CD1c-positive myeloid dendritic cell (primary cell): Measurements from ENCODE around the gene HNF1B.

Source experiments
- DNase-seq: peaks from one replicate; pipeline ENCODE4 v3.0.0-alpha.2; 2016; ENCODE audit errors: extremely low spot score

The HNF1B gene

DNA sequence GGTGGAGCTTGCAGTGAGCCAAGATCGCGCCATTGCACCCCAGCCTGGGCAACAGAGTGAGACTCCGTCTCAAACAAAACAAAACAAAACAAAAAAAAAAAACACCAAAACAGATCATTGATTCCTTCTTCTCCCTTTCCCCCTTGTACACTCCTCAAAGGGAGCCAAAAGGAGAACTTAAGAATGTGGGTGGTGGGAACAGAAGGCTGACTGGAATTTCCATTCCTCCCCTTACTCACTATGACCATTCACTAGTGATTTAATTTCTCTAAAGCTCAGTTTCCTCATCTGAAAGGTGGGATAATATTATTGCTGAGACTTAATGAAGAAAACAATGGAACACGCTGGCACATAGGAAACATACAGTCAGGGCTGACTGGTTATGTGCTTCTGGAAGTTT is 17.1 kb upstream of the HNF1B start:
- peak; percentile 35 for DNase-seq

GRCh38 chr17:37761059-37761458 is 16.2 kb upstream of the HNF1B start:
- peak; percentile 66 for DNase-seq

GRCh38 chr17:37759014-37759637 is 14.3 kb upstream of the HNF1B start:
- DNase-seq, result no peak

GRCh38 chr17:37756051-37756450 is 11.2 kb upstream of the HNF1B start:
- peak; percentile 60 for DNase-seq

DNA sequence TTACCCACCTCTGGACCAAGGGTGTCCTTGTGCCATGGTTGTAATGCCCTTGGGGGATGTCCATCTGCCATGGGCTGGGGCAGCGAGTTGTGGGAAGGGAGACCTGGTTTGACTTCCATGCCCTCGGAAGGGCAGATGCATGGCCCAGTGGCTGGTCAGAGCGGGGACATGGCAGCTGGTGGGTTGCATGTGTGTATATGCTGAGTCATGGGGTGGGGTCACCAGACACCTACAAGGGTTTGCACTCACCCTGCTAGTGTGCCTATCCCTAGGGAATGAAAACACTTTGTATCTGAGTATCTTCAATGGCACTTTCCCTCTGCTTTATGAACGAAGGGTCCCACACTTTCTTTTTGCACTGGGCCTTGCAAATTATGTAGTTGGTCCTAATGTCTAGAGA is 10.6 kb upstream of the HNF1B start:
- no peak for DNase-seq

GRCh38 chr17:37754363-37754762 is 9.5 kb upstream of the HNF1B start:
- no peak for DNase-seq

GRCh38 chr17:37752482-37752881 is 7.6 kb upstream of the HNF1B start:
- DNase-seq, result no peak

GRCh38 chr17:37750768-37751475 is 6.1 kb upstream of the HNF1B start:
- no peak for DNase-seq

DNA sequence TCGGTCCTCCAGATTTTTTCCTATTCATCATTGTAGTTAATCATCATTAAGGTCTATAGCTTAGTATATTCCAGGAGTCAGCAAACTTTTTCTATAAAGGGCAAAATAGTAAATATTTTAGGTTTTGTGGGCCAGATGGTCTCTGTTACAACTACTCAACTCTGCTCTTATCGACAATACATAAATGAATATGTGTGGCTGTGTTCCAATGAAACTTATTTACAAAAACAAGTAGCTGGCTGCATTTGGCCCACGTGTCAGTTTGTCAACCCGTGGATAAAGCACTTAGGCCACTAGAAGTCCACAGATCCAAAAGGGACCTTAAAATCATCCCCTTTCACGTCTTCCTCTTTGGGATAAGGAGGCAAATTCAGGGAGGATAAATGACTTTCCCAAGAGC is 5.4 kb upstream of the HNF1B start:
- no peak for DNase-seq

- no peak for DNase-seq
Observed at GRCh38 chr17:37747222-37747621, 2.4 kb upstream of the HNF1B start.

- DNase-seq, result no peak
Observed at GRCh38 chr17:37746617-37747016, 1.8 kb upstream of the HNF1B start.

DNA sequence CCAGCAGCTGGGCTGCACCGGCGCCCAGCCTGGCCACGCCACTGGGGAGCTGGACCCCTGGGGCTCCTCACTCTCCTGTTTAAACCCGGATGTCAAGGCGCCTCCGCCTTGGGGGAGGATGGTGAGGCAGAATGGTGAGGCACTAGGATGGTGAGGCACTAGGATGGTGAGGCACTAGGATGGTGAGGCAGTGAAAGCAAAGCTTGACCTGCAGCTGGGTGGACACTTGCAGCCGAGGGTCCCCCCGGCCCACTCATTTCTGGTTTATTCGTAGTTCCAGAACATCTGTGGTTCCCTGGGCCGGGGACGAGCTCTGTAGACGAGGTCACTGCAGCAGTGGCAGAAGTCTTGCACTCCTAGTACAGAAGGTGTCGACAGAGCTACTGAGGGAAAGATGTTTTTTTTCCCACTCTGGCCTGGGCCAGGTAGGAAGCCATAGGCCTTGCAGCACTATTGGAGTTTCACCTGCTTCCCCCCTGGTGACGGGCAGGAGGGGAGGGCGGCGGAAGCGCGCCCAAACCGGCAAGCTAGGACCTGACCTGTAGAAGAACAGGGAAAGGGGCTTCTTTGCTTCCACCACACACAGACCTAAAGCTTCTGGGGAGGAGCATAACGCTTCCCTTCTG is 1.1 kb upstream of the HNF1B start:
- DNase-seq, result no peak

DNA sequence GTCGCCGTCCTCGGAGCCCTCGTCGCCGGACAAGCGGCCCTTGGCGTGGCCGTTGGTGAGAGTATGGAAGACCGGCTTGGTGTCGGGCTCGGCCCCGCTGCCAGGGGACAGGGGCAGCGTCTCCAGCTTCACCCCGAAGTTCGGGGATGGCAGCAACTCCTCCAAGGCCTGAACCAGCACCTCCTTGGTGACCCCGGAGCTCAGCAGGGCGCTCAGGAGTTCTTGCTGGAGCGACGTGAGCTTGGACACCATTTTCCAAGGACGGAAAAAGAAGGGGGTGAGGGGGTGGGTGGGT is 279 bp downstream of the HNF1B start:
- no peak for DNase-seq

DNA sequence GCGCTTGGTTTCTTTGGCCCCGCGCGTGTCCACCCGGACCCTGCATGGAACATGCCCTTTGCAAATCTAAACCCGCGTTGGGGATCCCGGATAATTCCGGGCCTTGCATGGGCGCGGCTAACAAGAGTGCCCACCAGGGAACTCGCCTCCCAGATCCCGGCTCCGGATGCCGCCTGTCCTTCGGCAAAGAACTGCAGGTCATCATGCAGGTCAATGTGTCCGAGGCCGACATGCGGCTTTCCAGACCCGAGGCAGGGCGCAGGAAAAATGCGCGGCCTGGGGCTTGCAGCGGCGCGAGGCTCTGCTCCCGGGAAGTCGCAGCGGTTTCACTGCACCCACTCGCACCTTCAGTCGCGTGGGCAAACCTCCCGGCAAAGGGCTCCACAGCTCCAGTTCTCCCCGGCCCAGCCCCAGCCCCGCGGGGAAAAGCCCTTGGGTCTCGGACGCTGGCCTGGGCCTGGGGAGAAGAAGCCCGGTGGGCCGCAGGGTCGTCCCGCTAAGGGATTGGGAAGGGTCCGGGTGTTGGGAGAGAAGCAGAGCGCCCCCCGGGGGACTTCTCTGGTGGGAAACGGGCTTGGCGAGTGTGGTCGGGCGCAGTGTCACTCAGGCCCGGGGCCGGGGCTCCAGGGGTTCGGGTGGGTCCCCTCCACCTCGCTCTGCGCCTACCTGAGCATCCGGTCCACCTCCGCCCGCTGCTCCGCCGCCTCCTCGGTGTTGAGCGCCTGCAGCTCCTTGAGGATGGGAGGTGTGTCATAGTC is 805 bp downstream of the HNF1B start:
- peak; percentile 28 for DNase-seq

- no peak for DNase-seq
Observed at GRCh38 chr17:37743612-37743874, 1.3 kb downstream of the HNF1B start.

DNA sequence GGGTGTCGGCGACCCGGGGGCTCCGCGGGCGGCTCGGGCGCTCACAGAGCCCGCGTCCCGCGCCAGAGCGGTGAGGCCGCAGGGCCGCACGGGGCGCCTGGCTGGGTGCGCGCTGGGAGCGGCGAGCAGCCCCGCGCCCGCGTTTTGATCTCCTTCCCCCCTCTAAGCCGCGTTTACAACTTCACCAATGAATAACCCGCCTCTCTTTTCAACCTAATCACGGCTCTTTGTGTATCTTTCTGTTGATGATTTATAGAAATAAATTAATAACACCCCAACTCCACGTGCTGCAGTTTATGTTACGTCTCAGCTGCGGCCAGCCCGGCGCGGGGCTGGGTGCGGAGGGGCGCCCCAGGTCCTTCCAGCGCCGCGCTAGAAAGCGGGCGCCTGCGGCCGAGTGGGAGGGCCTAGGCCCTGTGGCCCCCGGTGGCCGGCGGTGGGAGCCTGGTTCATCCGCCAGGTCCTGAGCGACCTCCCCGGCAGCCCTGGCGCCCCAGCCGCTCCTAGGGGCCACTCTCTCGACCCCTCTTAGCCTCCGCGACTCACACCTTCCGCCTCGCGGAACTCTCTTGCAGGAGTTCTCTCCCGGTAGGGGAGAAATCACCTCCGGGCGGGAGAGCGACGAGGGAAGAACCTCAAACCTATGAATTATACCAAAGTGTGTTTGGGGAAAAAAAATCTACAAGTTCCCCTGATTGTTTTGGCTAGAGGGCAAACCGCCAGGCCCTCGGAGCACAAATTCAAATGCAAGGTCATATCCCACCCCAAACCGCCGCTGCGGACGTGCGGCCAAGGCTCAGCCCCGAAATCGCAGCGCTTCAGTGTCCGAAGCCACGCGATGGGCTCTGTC is 1.9 kb downstream of the HNF1B start:
- DNase-seq, result no peak

DNA sequence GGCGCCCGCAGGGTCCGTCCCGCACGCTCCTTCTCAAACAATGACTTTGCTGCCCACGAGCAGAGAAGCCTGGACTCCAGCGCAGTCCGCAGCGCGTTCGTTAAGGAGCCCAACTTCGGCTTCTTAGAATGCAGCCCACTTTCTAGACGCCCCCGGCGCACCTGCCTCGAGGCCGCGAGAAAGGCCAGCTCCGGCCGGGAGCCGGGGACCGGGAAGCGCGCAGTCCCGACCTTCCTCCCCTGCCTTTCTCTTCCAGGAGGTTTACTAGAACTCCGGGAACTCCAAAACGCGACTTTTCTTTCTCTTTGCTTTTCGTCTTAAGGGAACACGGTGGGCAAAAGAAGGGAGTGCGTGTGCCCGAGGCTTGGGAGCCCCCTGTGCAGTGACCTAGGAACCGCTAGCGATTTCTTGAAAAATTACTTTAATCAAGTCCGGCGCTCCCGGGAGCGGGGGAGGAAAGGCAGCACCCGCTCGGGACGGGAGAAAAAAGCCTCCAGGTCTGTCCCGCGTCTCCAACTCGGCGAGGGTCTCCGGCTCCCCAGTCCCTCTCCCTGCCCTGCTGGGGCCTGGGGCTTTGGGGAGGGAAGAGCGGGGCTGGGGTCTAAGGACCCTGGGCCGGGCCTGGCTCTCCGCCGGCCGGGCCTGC is 2.6 kb downstream of the HNF1B start:
- no peak for DNase-seq

GRCh38 chr17:37741341-37742115 is 3.3 kb downstream of the HNF1B start:
- DNase-seq, result no peak

- DNase-seq, result no peak
Observed at GRCh38 chr17:37740915-37741314, 3.9 kb downstream of the HNF1B start.

- no peak for DNase-seq
Observed at GRCh38 chr17:37737971-37738370, 6.9 kb downstream of the HNF1B start.

GRCh38 chr17:37737081-37737480 is 7.8 kb downstream of the HNF1B start:
- DNase-seq, result no peak
